Measurements from ENCODE around the gene GABRD. TPM values are rescaled to one million over a fixed set of nuclear protein-coding genes. Genes with fewer than 3 reads are reported as not detected.

Gene GABRD
- total RNA-seq, 1 donor from 2014 or later = 0.41 TPM

GRCh38 chr1:2067981-2068380 lies 48.8 kb downstream of the GABRD start:
- H3K9me3 ChIP-seq (replicated peaks) = peaks cover 28% of the 10 kb centered on the region
- no peaks in the 10 kb centered on the region for H3K36me3 ChIP-seq
- no peak for TF ChIP-seq CTCF (IDR thresholded peaks at IDR 0.05; ENCODE audit: borderline replicate concordance)
- H3K4me1 ChIP-seq = no peaks in the 10 kb centered on the region
- DNase-seq = no peak
- intact Hi-C loops (cut with micrococcal nuclease) = no loop called here
- no peak overlapping the region for H3K4me3 ChIP-seq
- H3K27me3 ChIP-seq (ENCODE audit: low read depth) = peaks cover 16% of the 10 kb centered on the region
- H3K27ac ChIP-seq (replicated peaks) = no peak overlapping the region

- TF ChIP-seq CTCF (IDR thresholded peaks at IDR 0.05; ENCODE audit: borderline replicate concordance) = no peak
- Histone ChIP-seq H3K27me3 (ENCODE audit: low read depth) (peaks cover 24% of the 10 kb centered on the region), H3K4me3 (no peak overlapping the region), H3K9me3 (replicated peaks) (peaks cover 25% of the 10 kb centered on the region), H3K4me1 (no peaks in the 10 kb centered on the region), H3K27ac (replicated peaks) (no peak overlapping the region), H3K36me3 (no peaks in the 10 kb centered on the region)
- intact Hi-C loops (cut with micrococcal nuclease) = no loop called here
- DNase-seq = no peak
These were observed 49.8 kb downstream of the GABRD start for GRCh38 chr1:2068951-2069350.

GRCh38 chr1:2070016-2070415 lies 50.9 kb downstream of the GABRD start:
- no peak overlapping the region for H3K4me3 ChIP-seq
- no peak for DNase-seq
- H3K36me3 ChIP-seq = no peaks in the 10 kb centered on the region
- peaks cover 33% of the 10 kb centered on the region for H3K27me3 ChIP-seq (ENCODE audit: low read depth)
- peaks cover 14% of the 10 kb centered on the region for H3K9me3 ChIP-seq (replicated peaks)
- H3K4me1 ChIP-seq = no peaks in the 10 kb centered on the region
- intact Hi-C loops (cut with micrococcal nuclease) = no loop called here
- H3K27ac ChIP-seq (replicated peaks) = no peak overlapping the region
- no peak for TF ChIP-seq CTCF (IDR thresholded peaks at IDR 0.05; ENCODE audit: borderline replicate concordance)

- Histone ChIP-seq H3K4me1 (no peaks in the 10 kb centered on the region), H3K9me3 (replicated peaks) (peaks cover 5% of the 10 kb centered on the region), H3K27ac (replicated peaks) (no peak overlapping the region), H3K4me3 (no peak overlapping the region), H3K36me3 (no peaks in the 10 kb centered on the region), H3K27me3 (ENCODE audit: low read depth) (peaks cover 36% of the 10 kb centered on the region)
- no peak for TF ChIP-seq CTCF (IDR thresholded peaks at IDR 0.05; ENCODE audit: borderline replicate concordance)
- no peak for DNase-seq
- intact Hi-C loops (cut with micrococcal nuclease) = no loop called here
These were observed 51.8 kb downstream of the GABRD start for GRCh38 chr1:2070800-2071530.

- no peak for DNase-seq
- intact Hi-C loops (cut with micrococcal nuclease) = no loop called here
- peaks cover 36% of the 10 kb centered on the region for H3K27me3 ChIP-seq (ENCODE audit: low read depth)
These were observed 53.1 kb downstream of the GABRD start for GRCh38 chr1:2072109-2072806.

More at GRCh38 chr1:2072109-2072806, 53.1 kb downstream of the GABRD start:
- no peak overlapping the region for H3K27ac ChIP-seq (replicated peaks)
- peaks cover under 1% of the 10 kb centered on the region for H3K36me3 ChIP-seq
- H3K4me1 ChIP-seq = no peaks in the 10 kb centered on the region
- peaks cover 6% of the 10 kb centered on the region for H3K9me3 ChIP-seq (replicated peaks)
- TF ChIP-seq CTCF (IDR thresholded peaks at IDR 0.05; ENCODE audit: borderline replicate concordance) = no peak
- no peak overlapping the region for H3K4me3 ChIP-seq

All from left ventricle myocardium inferior (tissue), 1 donor.